Right lobe of liver (tissue), 4 donors: ENCODE results near the gene TRANK1.

Source experiments
- CTCF ChIP-seq, 4 donors: fragments of 200-600 bp in 3 of 4; fragments of 450-650 bp in 1 of 4; IDR thresholded peaks; one replicate each; pipeline versions ENCODE4 v1.5.1 to v1.8.0; 2016 to 2022; ENCODE audit warnings: antibody characterized with exemption in 4 of 4, mild to moderate bottlenecking in 2 of 4
- POLR2A ChIP-seq: fragments of 450-650 bp; IDR thresholded peaks from one replicate; pipeline ENCODE4 v1.6.1; 2017; ENCODE audit warnings: antibody characterized with exemption, mild to moderate bottlenecking
- donor health status: DM: no; HTN: no; CAD: no.
- donor health status: DM: no; HTN: no; CAD: no.
- donor health status: DM: no; HTN: yes; CAD: no.

DNA sequence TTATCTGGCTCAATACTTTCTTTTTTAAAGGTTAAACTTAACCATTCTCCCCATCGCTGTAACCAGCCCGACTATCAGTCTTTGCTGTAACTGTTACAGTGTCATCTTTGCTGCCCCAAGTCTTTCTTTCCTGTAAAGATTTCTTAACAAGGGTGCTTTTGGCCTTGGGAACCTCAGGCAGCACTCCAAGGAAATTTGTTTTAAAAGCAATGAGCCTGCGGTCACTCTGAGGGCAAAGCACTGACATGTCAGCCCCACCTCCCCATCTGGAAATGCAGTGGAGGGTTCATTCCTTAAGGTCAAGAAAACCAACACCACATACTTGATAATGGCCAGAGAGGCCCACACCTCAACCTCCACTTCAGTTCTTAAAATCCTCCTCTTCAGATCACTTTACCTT is 3.2 kb downstream of the TRANK1 start:
- TF ChIP-seq CTCF (IDR thresholded peaks at IDR 0.05) (no peak), POLR2A (no peak)
